ENCODE results near the gene EIPR1. TPM values are rescaled to one million over a fixed set of nuclear protein-coding genes. Genes with fewer than 3 reads are reported as not detected.

EIPR1 gene
- total RNA-seq, 1 donor from 2014 or later, result 35.9 TPM

- Mint-ChIP-seq H3K27ac (ENCODE audit: unreplicated experiment) (no peak overlapping the region), H3K36me3 (ENCODE audit: low read depth, unreplicated experiment) (peaks cover 16% of the 10 kb centered on the region)
Observed at GRCh38 chr2:3208179-3208578, 169.4 kb downstream of the EIPR1 start.

GRCh38 chr2:3207091-3207491 lies 170.5 kb downstream of the EIPR1 start:
- no peak overlapping the region for H3K27ac Mint-ChIP-seq (ENCODE audit: unreplicated experiment)
- DNase-seq (ENCODE audit: low spot score), result no peak
- H3K4me3 Mint-ChIP-seq (ENCODE audit: unreplicated experiment), result no peak overlapping the region
- TF ChIP-seq CTCF (IDR thresholded peaks at IDR 0.05; ENCODE audit: unreplicated experiment), result no peak
- peaks cover 19% of the 10 kb centered on the region for H3K36me3 Mint-ChIP-seq (ENCODE audit: low read depth, unreplicated experiment)
- H3K4me1 Mint-ChIP-seq (ENCODE audit: unreplicated experiment), result no peaks in the 10 kb centered on the region
- H3K9me3 Mint-ChIP-seq (ENCODE audit: unreplicated experiment), result no peaks in the 10 kb centered on the region
- H3K27me3 Mint-ChIP-seq (ENCODE audit: unreplicated experiment), result peaks cover 9% of the 10 kb centered on the region

More at GRCh38 chr2:3208179-3208578, 169.4 kb downstream of the EIPR1 start:
- no peak for DNase-seq (ENCODE audit: low spot score)
- no peak for TF ChIP-seq CTCF (IDR thresholded peaks at IDR 0.05; ENCODE audit: unreplicated experiment)
- Mint-ChIP-seq H3K4me3 (ENCODE audit: unreplicated experiment) (no peak overlapping the region), H3K27me3 (ENCODE audit: unreplicated experiment) (peaks cover 7% of the 10 kb centered on the region), H3K9me3 (ENCODE audit: unreplicated experiment) (no peaks in the 10 kb centered on the region), H3K4me1 (ENCODE audit: unreplicated experiment) (no peaks in the 10 kb centered on the region)

GRCh38 chr2:3205845-3206244 lies 171.8 kb downstream of the EIPR1 start:
- H3K27ac Mint-ChIP-seq (ENCODE audit: unreplicated experiment), result no peak overlapping the region
- no peaks in the 10 kb centered on the region for H3K4me1 Mint-ChIP-seq (ENCODE audit: unreplicated experiment)
- DNase-seq (ENCODE audit: low spot score), result no peak
- H3K9me3 Mint-ChIP-seq (ENCODE audit: unreplicated experiment), result no peaks in the 10 kb centered on the region
- H3K36me3 Mint-ChIP-seq (ENCODE audit: low read depth, unreplicated experiment), result peaks cover 19% of the 10 kb centered on the region
- TF ChIP-seq CTCF (IDR thresholded peaks at IDR 0.05; ENCODE audit: unreplicated experiment), result no peak
- peaks cover 9% of the 10 kb centered on the region for H3K27me3 Mint-ChIP-seq (ENCODE audit: unreplicated experiment)
- no peak overlapping the region for H3K4me3 Mint-ChIP-seq (ENCODE audit: unreplicated experiment)

GRCh38 chr2:3204031-3204821 lies 173.4 kb downstream of the EIPR1 start:
- H3K36me3 Mint-ChIP-seq (ENCODE audit: low read depth, unreplicated experiment), result peaks cover 12% of the 10 kb centered on the region
- peaks cover 9% of the 10 kb centered on the region for H3K27me3 Mint-ChIP-seq (ENCODE audit: unreplicated experiment)
- no peak for DNase-seq (ENCODE audit: low spot score)
- H3K9me3 Mint-ChIP-seq (ENCODE audit: unreplicated experiment), result no peaks in the 10 kb centered on the region
- no peak overlapping the region for H3K4me3 Mint-ChIP-seq (ENCODE audit: unreplicated experiment)
- H3K4me1 Mint-ChIP-seq (ENCODE audit: unreplicated experiment), result peaks cover 3% of the 10 kb centered on the region
- H3K27ac Mint-ChIP-seq (ENCODE audit: unreplicated experiment), result no peak overlapping the region
- TF ChIP-seq CTCF (IDR thresholded peaks at IDR 0.05; ENCODE audit: unreplicated experiment), result no peak

- H3K36me3 Mint-ChIP-seq (ENCODE audit: low read depth, unreplicated experiment), result peaks cover 15% of the 10 kb centered on the region
- H3K4me3 Mint-ChIP-seq (ENCODE audit: unreplicated experiment), result no peak overlapping the region
Observed at GRCh38 chr2:3203497-3204019, 174.1 kb downstream of the EIPR1 start.

More at GRCh38 chr2:3203497-3204019, 174.1 kb downstream of the EIPR1 start:
- H3K27me3 Mint-ChIP-seq (ENCODE audit: unreplicated experiment), result peaks cover 9% of the 10 kb centered on the region
- no peak overlapping the region for H3K27ac Mint-ChIP-seq (ENCODE audit: unreplicated experiment)
- no peaks in the 10 kb centered on the region for H3K9me3 Mint-ChIP-seq (ENCODE audit: unreplicated experiment)
- H3K4me1 Mint-ChIP-seq (ENCODE audit: unreplicated experiment), result peaks cover 3% of the 10 kb centered on the region
- TF ChIP-seq CTCF (IDR thresholded peaks at IDR 0.05; ENCODE audit: unreplicated experiment), result no peak
- no peak for DNase-seq (ENCODE audit: low spot score)

Data from endothelial cell (in vitro differentiated cells).